ENCODE measurements around the gene ICA1.
A peak's percentile ranks its signal among the peaks of the same experiment; 100 is the strongest.

The ICA1 gene

DNA sequence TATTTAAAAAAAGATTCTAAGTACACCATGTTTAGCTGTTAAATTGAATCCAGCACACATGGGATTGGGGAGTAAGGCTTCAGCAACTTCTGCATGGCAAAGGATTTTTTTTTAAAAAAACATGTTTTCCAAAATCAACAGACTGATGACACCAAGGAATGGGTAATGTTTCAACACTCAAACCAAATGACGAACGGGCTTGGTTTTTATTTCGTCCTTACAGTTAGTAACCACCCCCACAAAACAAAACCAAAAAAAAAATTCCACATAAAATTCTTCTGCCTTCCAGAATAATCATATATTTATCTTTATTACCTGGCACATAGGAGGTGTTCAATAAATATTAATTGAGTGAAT is 45.7 kb downstream of the ICA1 start:
- TF ChIP-seq MYC (IDR thresholded peaks at IDR 0.05; ENCODE audit: low read depth, low read length), result no peak
- TF ChIP-seq, protein P1, sequence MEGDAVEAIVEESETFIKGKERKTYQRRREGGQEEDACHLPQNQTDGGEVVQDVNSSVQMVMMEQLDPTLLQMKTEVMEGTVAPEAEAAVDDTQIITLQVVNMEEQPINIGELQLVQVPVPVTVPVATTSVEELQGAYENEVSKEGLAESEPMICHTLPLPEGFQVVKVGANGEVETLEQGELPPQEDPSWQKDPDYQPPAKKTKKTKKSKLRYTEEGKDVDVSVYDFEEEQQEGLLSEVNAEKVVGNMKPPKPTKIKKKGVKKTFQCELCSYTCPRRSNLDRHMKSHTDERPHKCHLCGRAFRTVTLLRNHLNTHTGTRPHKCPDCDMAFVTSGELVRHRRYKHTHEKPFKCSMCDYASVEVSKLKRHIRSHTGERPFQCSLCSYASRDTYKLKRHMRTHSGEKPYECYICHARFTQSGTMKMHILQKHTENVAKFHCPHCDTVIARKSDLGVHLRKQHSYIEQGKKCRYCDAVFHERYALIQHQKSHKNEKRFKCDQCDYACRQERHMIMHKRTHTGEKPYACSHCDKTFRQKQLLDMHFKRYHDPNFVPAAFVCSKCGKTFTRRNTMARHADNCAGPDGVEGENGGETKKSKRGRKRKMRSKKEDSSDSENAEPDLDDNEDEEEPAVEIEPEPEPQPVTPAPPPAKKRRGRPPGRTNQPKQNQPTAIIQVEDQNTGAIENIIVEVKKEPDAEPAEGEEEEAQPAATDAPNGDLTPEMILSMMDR (IDR thresholded peaks at IDR 0.05; ENCODE audit: low read depth, low read length), result no peak
- no peak for TF ChIP-seq POLR2A (IDR thresholded peaks at IDR 0.05; ENCODE audit: extremely low read depth, insufficient read length)
- TF ChIP-seq, protein P2, sequence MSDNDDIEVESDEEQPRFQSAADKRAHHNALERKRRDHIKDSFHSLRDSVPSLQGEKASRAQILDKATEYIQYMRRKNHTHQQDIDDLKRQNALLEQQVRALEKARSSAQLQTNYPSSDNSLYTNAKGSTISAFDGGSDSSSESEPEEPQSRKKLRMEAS (IDR thresholded peaks at IDR 0.05; ENCODE audit: low read depth, low read length), result no peak
- DNase-seq (ENCODE audit: low read depth), result no peak
- no peak overlapping the region for H3K4me3 ChIP-seq (ENCODE audit: low read depth, low read length)

DNA sequence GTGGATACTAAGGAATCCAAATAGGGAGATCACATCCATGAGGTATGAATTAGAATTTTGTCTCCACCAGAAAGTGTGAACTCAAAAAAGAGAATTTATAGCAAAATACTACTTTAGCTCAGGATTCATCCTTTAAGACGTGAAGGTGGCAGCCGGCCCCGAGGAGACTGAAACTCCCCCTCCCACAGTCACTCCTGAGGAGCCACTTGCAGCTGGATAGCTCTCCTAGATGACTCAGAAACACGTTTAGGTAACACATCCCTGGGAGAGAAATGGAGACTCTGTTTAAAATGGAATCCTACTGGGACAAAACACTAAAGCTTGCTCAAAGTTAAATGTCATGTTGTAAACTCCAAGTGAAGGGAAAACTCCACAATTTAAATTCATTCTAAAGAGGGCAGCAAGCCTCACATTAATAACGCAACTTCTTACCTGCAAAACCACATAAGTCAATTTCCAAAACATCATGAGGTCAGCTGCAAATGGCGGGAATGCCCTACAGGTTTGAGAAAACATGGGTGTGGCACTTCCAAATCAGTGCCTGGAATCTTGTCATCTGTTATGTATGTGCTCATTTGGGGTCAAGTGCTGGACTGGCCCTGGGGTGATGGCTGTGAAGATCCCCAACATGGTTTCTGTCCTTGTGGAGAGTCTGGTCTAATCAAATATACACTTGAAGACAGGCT is 46.2 kb downstream of the ICA1 start:
- DNase-seq (ENCODE audit: low read depth), result no peak
- no peak for TF ChIP-seq POLR2A (IDR thresholded peaks at IDR 0.05; ENCODE audit: extremely low read depth, insufficient read length)
- no peak overlapping the region for H3K4me3 ChIP-seq (ENCODE audit: low read depth, low read length)

DNA sequence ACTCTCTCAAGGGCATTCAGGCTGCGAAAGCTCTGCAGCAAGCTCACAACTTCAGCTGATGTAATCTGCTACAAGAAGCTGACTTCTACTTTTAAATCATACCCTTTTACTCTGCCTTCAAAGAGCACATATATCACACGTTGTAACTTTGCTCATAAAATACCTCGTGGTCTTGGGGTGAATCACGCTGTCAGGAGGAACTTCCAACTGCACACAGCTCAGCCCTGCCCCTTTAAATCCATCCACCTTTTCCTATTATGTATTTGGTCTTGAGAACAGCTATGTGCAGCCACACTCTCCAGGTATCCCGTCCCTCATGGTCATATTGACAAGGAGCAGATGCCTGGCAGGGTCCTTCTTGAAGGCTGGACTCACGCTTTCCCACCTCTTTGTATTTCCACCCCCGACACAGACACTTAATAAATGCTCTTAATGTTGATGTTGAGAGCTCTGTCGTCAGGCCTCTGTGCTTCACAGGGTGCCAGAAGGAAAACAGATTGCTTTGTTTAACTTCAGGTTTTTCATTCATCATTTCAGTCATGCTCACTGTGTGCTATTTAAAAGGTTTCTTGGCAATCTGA is 47.6 kb downstream of the ICA1 start:
- TF ChIP-seq POLR2A (IDR thresholded peaks at IDR 0.05; ENCODE audit: extremely low read depth, insufficient read length) (no peak), MYC (IDR thresholded peaks at IDR 0.05; ENCODE audit: low read depth, low read length) (0 out of 2 replicates have a peak, but pooled peaks have one; percentile 11)
- TF ChIP-seq, protein P2 (IDR thresholded peaks at IDR 0.05; ENCODE audit: low read depth, low read length), result peak; percentile 87
- DNase-seq (ENCODE audit: low read depth), result peak; percentile 30
- no peak overlapping the region for H3K4me3 ChIP-seq (ENCODE audit: low read depth, low read length)

DNA sequence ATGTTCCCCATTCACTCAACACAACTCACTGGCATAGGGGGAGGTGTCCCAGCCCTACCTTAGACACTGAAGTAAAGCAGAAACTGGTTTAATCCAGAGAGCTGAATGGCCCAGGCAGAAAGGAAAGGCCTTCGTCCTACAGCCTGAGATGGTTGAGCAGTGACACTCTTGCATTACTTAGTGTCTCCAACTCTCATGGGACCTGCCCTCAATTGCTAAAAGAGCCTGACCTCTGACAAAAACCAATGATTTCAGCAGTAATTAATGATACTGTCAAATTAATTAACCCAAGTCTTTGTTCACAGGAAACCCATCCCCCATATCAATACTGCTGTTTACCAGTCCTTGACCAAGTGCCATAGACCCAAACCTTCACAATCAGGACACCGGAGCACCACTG is 48.6 kb downstream of the ICA1 start:
- no peak for DNase-seq (ENCODE audit: low read depth)
- no peak overlapping the region for H3K4me3 ChIP-seq (ENCODE audit: low read depth, low read length)
- no peak for TF ChIP-seq POLR2A (IDR thresholded peaks at IDR 0.05; ENCODE audit: extremely low read depth, insufficient read length)
- no peak for TF ChIP-seq MYC (IDR thresholded peaks at IDR 0.05; ENCODE audit: low read depth, low read length)
- TF ChIP-seq, protein P2 (IDR thresholded peaks at IDR 0.05; ENCODE audit: low read depth, low read length), result no peak
- TF ChIP-seq, protein P1 (IDR thresholded peaks at IDR 0.05; ENCODE audit: low read depth, low read length), result no peak

DNA sequence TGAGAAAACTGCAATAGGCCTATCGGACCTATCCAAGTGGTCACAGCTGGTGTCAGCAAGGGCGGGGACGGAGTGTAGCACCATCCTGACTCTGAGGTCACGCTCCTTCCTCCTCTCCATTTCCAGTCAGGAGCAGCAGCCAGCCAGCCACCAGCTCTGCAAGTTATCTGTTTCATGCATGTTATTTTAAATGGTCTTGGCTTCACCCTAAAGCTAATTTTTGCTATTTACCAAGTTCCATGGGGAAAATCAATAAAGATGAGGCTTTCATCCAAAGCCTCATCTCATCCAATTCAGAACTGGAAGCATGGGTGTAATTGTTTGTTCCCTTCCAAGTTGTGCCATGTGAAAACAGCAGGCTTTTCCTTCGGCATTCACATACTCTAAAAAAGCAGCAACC is 49.3 kb downstream of the ICA1 start:
- H3K4me3 ChIP-seq (ENCODE audit: low read depth, low read length), result no peak overlapping the region
- TF ChIP-seq POLR2A (IDR thresholded peaks at IDR 0.05; ENCODE audit: extremely low read depth, insufficient read length), result no peak
- TF ChIP-seq MYC (IDR thresholded peaks at IDR 0.05; ENCODE audit: low read depth, low read length), result no peak
- TF ChIP-seq, protein P1 (IDR thresholded peaks at IDR 0.05; ENCODE audit: low read depth, low read length), result no peak
- no peak for DNase-seq (ENCODE audit: low read depth)

DNA sequence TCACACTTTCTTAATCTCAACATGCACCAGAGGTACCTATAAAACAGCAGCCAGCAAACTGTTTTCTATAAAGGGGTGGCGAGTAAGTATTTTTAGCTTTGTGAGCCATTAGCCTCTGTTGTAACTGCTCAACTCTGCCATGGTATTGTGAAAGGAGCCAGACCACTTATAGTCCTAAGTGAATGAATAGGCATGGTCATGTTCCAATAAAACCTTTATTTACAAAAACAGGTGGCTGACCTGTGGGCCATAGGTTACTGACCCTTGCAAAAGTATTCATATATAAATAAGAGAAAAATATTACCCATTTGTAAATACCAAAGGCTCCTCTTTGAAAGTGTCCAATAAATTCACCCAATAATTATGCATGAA is 50.3 kb downstream of the ICA1 start:
- TF ChIP-seq MYC (IDR thresholded peaks at IDR 0.05; ENCODE audit: low read depth, low read length) (no peak), POLR2A (IDR thresholded peaks at IDR 0.05; ENCODE audit: extremely low read depth, insufficient read length) (no peak)
- TF ChIP-seq, protein P1 (IDR thresholded peaks at IDR 0.05; ENCODE audit: low read depth, low read length), result no peak
- TF ChIP-seq, protein P2 (IDR thresholded peaks at IDR 0.05; ENCODE audit: low read depth, low read length), result no peak
- no peak overlapping the region for H3K4me3 ChIP-seq (ENCODE audit: low read depth, low read length)
- peak; percentile 23 for DNase-seq (ENCODE audit: low read depth)

Measured in NB4 (cell line).